ENCODE results near the gene EHD2. TPM values are rescaled to one million over a fixed set of nuclear protein-coding genes. Genes with fewer than 3 reads are reported as not detected.
A peak's percentile ranks its signal among the peaks of the same experiment; 100 is the strongest.
"Not testable (repeated sequence)": the region's sequence is repeated elsewhere in the genome, so short reads cannot be mapped to it uniquely, and the experiment has no call there.

EHD2 gene
- total RNA-seq, 1 donor from 2014 or later, result 53.4 TPM

DNA sequence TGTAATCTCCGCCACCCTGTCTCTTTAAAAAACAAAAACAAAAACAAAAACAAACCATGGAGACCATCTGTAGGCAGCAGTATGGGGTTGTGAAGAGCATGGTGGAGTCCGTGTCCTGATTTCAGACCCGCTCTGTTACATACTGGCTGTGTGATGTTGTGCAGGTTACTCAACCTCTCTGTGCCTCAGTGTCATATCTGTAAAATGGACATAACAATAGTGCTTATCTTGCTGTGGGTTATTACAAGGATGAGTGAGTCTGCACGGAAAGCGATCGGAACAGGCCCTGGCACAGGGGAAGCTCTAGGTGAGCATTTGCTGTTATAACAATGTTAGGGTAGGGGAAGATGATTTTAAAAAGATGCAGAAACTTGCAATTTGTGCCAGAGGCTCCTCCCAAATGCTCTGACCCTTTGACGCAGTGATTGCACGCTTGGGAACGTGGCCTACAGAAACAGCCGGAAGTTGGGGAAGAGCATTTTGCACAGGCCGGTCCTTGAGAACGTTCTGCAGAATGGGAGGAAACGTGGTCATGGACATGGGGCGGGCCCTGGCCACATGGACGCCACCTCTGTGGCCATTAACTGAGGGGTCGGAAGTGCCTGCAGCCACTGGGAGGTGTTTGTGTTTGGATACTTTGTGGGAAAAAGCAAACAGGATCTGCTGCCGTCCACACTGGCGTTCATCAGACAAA lies 49.5 kb downstream of the EHD2 start:
- DNase-seq (ENCODE audit: low read depth) (no peak), FAIRE-seq (no peak)
- H3K36me3 ChIP-seq (ENCODE audit: control insufficient read depth, insufficient read depth, low read length), result peaks cover 5% of the 10 kb centered on the region
- TF ChIP-seq, protein P1, sequence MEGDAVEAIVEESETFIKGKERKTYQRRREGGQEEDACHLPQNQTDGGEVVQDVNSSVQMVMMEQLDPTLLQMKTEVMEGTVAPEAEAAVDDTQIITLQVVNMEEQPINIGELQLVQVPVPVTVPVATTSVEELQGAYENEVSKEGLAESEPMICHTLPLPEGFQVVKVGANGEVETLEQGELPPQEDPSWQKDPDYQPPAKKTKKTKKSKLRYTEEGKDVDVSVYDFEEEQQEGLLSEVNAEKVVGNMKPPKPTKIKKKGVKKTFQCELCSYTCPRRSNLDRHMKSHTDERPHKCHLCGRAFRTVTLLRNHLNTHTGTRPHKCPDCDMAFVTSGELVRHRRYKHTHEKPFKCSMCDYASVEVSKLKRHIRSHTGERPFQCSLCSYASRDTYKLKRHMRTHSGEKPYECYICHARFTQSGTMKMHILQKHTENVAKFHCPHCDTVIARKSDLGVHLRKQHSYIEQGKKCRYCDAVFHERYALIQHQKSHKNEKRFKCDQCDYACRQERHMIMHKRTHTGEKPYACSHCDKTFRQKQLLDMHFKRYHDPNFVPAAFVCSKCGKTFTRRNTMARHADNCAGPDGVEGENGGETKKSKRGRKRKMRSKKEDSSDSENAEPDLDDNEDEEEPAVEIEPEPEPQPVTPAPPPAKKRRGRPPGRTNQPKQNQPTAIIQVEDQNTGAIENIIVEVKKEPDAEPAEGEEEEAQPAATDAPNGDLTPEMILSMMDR (IDR thresholded peaks at IDR 0.05; ENCODE audit: insufficient read depth, low read length, severe bottlenecking), result no peak
- no peaks in the 10 kb centered on the region for H3K27me3 ChIP-seq (ENCODE audit: control insufficient read depth, insufficient read depth, low read length)
- H3K4me3 ChIP-seq (ENCODE audit: low read depth, low read length), result no peak overlapping the region

- H3K36me3 ChIP-seq (ENCODE audit: control insufficient read depth, insufficient read depth, low read length); H3K27me3 ChIP-seq (ENCODE audit: control insufficient read depth, insufficient read depth, low read length); FAIRE-seq; DNase-seq (ENCODE audit: low read depth); H3K4me3 ChIP-seq (ENCODE audit: low read depth, low read length): not testable (repeated sequence)
Measured at GRCh38 chr19:47764705-47765104, 51.5 kb downstream of the EHD2 start.

DNA sequence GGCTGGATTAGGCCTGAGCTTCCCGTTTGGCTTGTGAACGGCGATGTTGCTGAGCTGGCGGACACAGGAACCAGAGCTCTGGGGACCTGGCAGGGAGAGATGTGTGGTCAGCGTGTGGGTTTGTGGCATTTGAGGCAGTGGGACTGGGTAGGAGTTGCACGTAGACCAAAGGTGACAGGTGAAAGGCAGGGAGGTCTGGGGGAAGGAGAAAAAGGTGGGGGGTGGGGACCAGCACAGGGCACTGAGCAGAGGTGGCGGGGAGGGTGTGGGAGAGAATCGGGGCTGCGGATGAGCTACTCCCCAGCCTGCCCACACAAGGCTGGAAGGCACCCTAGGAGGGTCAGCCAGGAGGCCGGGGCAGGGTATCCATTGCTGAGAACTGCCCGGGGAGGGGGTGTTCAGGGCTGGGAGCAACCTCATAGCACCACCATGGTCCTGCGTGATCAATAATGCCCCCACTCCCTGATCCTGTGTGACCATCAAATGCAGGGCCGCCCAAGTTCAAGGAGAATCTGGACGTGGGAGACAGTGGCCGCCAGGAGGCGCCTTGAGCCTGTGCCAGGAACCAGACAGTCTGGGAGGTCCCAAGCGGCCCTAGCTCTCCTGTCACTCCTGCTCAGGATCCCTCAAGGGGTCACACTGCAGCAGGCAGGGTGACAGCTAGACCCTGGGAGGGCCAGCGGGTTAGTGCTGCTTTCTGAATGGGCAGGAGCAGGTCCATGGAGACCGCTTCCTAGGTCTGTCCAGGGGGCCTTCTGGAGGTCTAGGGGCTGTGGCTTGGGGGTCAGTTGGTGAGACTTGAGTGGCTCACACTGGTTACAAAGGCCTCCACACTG lies 52.5 kb downstream of the EHD2 start:
- DNase-seq (ENCODE audit: low read depth) (peak; percentile 44), FAIRE-seq (no peak)
- Histone ChIP-seq H3K27me3 (ENCODE audit: control insufficient read depth, insufficient read depth, low read length) (no peaks in the 10 kb centered on the region), H3K4me3 (ENCODE audit: low read depth, low read length) (no peak overlapping the region), H3K36me3 (ENCODE audit: control insufficient read depth, insufficient read depth, low read length) (no peaks in the 10 kb centered on the region)
- TF ChIP-seq, protein P1 (IDR thresholded peaks at IDR 0.05; ENCODE audit: insufficient read depth, low read length, severe bottlenecking), result peak; percentile 94

- DNase-seq (ENCODE audit: low read depth) (no peak), FAIRE-seq (no peak)
- no peaks in the 10 kb centered on the region for H3K27me3 ChIP-seq (ENCODE audit: control insufficient read depth, insufficient read depth, low read length)
- TF ChIP-seq, protein P1 (IDR thresholded peaks at IDR 0.05; ENCODE audit: insufficient read depth, low read length, severe bottlenecking), result no peak
- H3K4me3 ChIP-seq (ENCODE audit: low read depth, low read length), result no peak overlapping the region
- no peaks in the 10 kb centered on the region for H3K36me3 ChIP-seq (ENCODE audit: control insufficient read depth, insufficient read depth, low read length)
Measured at GRCh38 chr19:47766359-47766620, 53.1 kb downstream of the EHD2 start.

GRCh38 chr19:47766670-47767069 lies 53.4 kb downstream of the EHD2 start:
- TF ChIP-seq, protein P1 (IDR thresholded peaks at IDR 0.05; ENCODE audit: insufficient read depth, low read length, severe bottlenecking), result no peak
- no peaks in the 10 kb centered on the region for H3K36me3 ChIP-seq (ENCODE audit: control insufficient read depth, insufficient read depth, low read length)
- no peak overlapping the region for H3K4me3 ChIP-seq (ENCODE audit: low read depth, low read length)
- no peak for DNase-seq (ENCODE audit: low read depth)
- H3K27me3 ChIP-seq (ENCODE audit: control insufficient read depth, insufficient read depth, low read length), result no peaks in the 10 kb centered on the region
- FAIRE-seq, result no peak

- FAIRE-seq, result no peak
- H3K27me3 ChIP-seq (ENCODE audit: control insufficient read depth, insufficient read depth, low read length), result no peaks in the 10 kb centered on the region
- DNase-seq (ENCODE audit: low read depth), result no peak
Measured at GRCh38 chr19:47767349-47767748, 54.1 kb downstream of the EHD2 start.

More at GRCh38 chr19:47767349-47767748, 54.1 kb downstream of the EHD2 start:
- Histone ChIP-seq H3K4me3 (ENCODE audit: low read depth, low read length) (no peak overlapping the region), H3K36me3 (ENCODE audit: control insufficient read depth, insufficient read depth, low read length) (no peaks in the 10 kb centered on the region)
- TF ChIP-seq, protein P1 (IDR thresholded peaks at IDR 0.05; ENCODE audit: insufficient read depth, low read length, severe bottlenecking), result no peak
